H9 (cell line): ENCODE data around the gene SAC3D1. TPM values are rescaled to one million over a fixed set of nuclear protein-coding genes. Genes with fewer than 3 reads are reported as not detected.

Experiments
- DNase-seq: peaks from one replicate; pipeline ENCODE4 v3.0.0-alpha.2; 2017
- H2AFZ ChIP-seq: one replicate; pipeline ENCODE4 v1.6.1; 2013; ENCODE audit warnings: mild to moderate bottlenecking, low read length, control low read depth, moderate library complexity
- H2AK5ac ChIP-seq: 2 replicates; pipeline ENCODE4 v1.6.1; 2013; ENCODE audit warnings: low read length, control low read depth, mixed read lengths; ENCODE audit not compliant: insufficient read length
- H2BK120ac ChIP-seq: one replicate; pipeline ENCODE4 v1.6.1; 2013; ENCODE audit warnings: low read depth, mild to moderate bottlenecking, low read length, control low read depth, inconsistent platforms; ENCODE audit not compliant: poor library complexity, severe bottlenecking
- H2BK12ac ChIP-seq: 2 replicates; pipeline ENCODE4 v1.6.1; 2013; ENCODE audit warnings: low read length, control low read depth, mixed read lengths, low read depth; ENCODE audit not compliant: insufficient read length
- H2BK15ac ChIP-seq: 2 replicates; pipeline ENCODE4 v1.6.1; 2013; ENCODE audit warnings: low read depth, low read length, control low read depth
- H2BK20ac ChIP-seq: one replicate; pipeline ENCODE4 v1.6.1; 2013; ENCODE audit warnings: low read depth, mild to moderate bottlenecking, low read length, control low read depth, inconsistent platforms; ENCODE audit not compliant: poor library complexity, severe bottlenecking
- H2BK5ac ChIP-seq: 2 replicates; pipeline ENCODE4 v1.6.1; 2013; ENCODE audit warnings: low read length, control low read depth, mixed read lengths; ENCODE audit not compliant: insufficient read length
- H3K14ac ChIP-seq: 2 replicates; pipeline ENCODE4 v1.6.1; 2013; ENCODE audit warnings: low read length, control low read depth; ENCODE audit not compliant: insufficient read depth
- H3K18ac ChIP-seq: 2 replicates; pipeline ENCODE4 v1.6.1; 2013; ENCODE audit warnings: low read depth, mild to moderate bottlenecking, mixed read lengths, low read length, control low read depth; ENCODE audit not compliant: insufficient read length
- H3K23ac ChIP-seq: 2 replicates; pipeline ENCODE4 v1.6.1; 2013; ENCODE audit warnings: low read length, control low read depth, mixed read lengths, low read depth; ENCODE audit not compliant: insufficient read length
- H3K23me2 ChIP-seq: 2 replicates; pipeline ENCODE4 v1.6.1; 2013; ENCODE audit warnings: low read depth, mild to moderate bottlenecking, mixed read lengths, low read length, control low read depth; ENCODE audit not compliant: insufficient read length, poor library complexity, severe bottlenecking
- H3K27ac ChIP-seq: 2 replicates; pipeline ENCODE4 v1.5.1; 2013; ENCODE audit warnings: low read length, control low read depth, mixed read lengths, low read depth; ENCODE audit not compliant: insufficient read length
- H3K27me3 ChIP-seq: 2 replicates; pipeline ENCODE4 v1.6.1; 2013; ENCODE audit warnings: low read length, control low read depth, inconsistent platforms; ENCODE audit not compliant: insufficient read depth
- H3K4ac ChIP-seq: 2 replicates; pipeline ENCODE4 v1.6.1; 2013; ENCODE audit warnings: low read depth, mild to moderate bottlenecking, control low read depth, inconsistent platforms, low read length, moderate library complexity
- H3K4me1 ChIP-seq: 2 replicates; pipeline ENCODE4 v1.6.1; 2013; ENCODE audit warnings: low read length, control low read depth, inconsistent platforms; ENCODE audit not compliant: insufficient read depth
- H3K4me2 ChIP-seq: 2 replicates; pipeline ENCODE4 v1.6.1; 2013; ENCODE audit warnings: low read length, control low read depth, mixed read lengths; ENCODE audit not compliant: insufficient read length, insufficient read depth
- H3K56ac ChIP-seq: 2 replicates; pipeline ENCODE4 v1.6.1; 2013; ENCODE audit warnings: low read depth, mild to moderate bottlenecking, mixed read lengths, low read length, control low read depth; ENCODE audit not compliant: insufficient read length
- H3K79me1 ChIP-seq: 2 replicates; pipeline ENCODE4 v1.6.1; 2013; ENCODE audit warnings: low read depth, mild to moderate bottlenecking, moderate library complexity, low read length, control low read depth, inconsistent platforms; ENCODE audit not compliant: insufficient read depth, poor library complexity, severe bottlenecking
- H3K79me2 ChIP-seq: 2 replicates; pipeline ENCODE4 v1.6.1; 2013; ENCODE audit warnings: low read length, control low read depth, inconsistent platforms; ENCODE audit not compliant: insufficient read depth
- H3K9ac ChIP-seq: 2 replicates; pipeline ENCODE4 v1.6.1; 2013; ENCODE audit warnings: low read length, control low read depth, mixed read lengths; ENCODE audit not compliant: insufficient read length; ENCODE audit errors: extremely low read depth
- H3K9me3 ChIP-seq: one replicate; pipeline ENCODE4 v1.6.1; 2013; ENCODE audit warnings: low read depth, low read length, inconsistent platforms; ENCODE audit not compliant: control insufficient read depth
- H3T11ph ChIP-seq: one replicate; pipeline ENCODE4 v1.6.1; 2013; ENCODE audit warnings: mild to moderate bottlenecking, low read length, control low read depth, inconsistent platforms
- H4K20me1 ChIP-seq: one replicate; pipeline ENCODE4 v1.6.1; 2013; ENCODE audit not compliant: control insufficient read depth, insufficient read length, insufficient read depth
- H4K5ac ChIP-seq: 2 replicates; pipeline ENCODE4 v1.6.1; 2013; ENCODE audit warnings: low read depth, mild to moderate bottlenecking, mixed read lengths, low read length, control low read depth; ENCODE audit not compliant: insufficient read length
- H4K8ac ChIP-seq: replicated peaks from 2 replicates; pipeline ENCODE4 v1.6.1; 2013; ENCODE audit warnings: low read length, control low read depth, mixed read lengths, low read depth; ENCODE audit not compliant: insufficient read length
- H4K91ac ChIP-seq: 2 replicates; pipeline ENCODE4 v1.6.1; 2013; ENCODE audit warnings: low read depth, mild to moderate bottlenecking, moderate library complexity, mixed read lengths, low read length, control low read depth; ENCODE audit not compliant: insufficient read length
- H3K27ac Mint-ChIP-seq, 3 experiments: 2 replicates in 2 of 3; 3 replicates in 1 of 3; pipeline ENCODE4 v1.8.0; 2020 to 2021; ENCODE audit warnings: mixed read lengths in 3 of 3, mild to moderate bottlenecking in 1 of 3, moderate library complexity in 1 of 3
- H3K27me3 Mint-ChIP-seq: 2 replicates; pipeline ENCODE4 v1.8.0; 2021; ENCODE audit warnings: low read depth, mild to moderate bottlenecking, moderate library complexity, mixed read lengths
- H3K36me3 Mint-ChIP-seq, 3 experiments: 2 replicates in 2 of 3; 3 replicates in 1 of 3; pipeline ENCODE4 v1.8.0; 2020 to 2021; ENCODE audit warnings: low read depth in 3 of 3, mixed read lengths in 3 of 3; ENCODE audit not compliant: insufficient read depth in 1 of 3
- H3K4me1 Mint-ChIP-seq, 2 experiments: 2 replicates each; pipeline ENCODE4 v1.8.0; 2020; ENCODE audit warnings: mixed read lengths in 2 of 2
- H3K4me3 Mint-ChIP-seq, 2 experiments: 2 replicates in 1 of 2; 3 replicates in 1 of 2; pipeline ENCODE4 v1.8.0; 2020 to 2021; ENCODE audit warnings: mild to moderate bottlenecking in 2 of 2, mixed read lengths in 2 of 2, moderate library complexity in 1 of 2
- H3K9me3 Mint-ChIP-seq, 2 experiments: 2 replicates in 1 of 2; 3 replicates in 1 of 2; pipeline ENCODE4 v1.8.0; 2020; ENCODE audit warnings: mild to moderate bottlenecking in 2 of 2, mixed read lengths in 2 of 2, moderate library complexity in 1 of 2
- CTCF ChIP-seq: fragments of 200-600 bp; sonication (generic); conservative IDR thresholded peaks from 3 replicates; pipeline ENCODE4 v1.8.0; 2021; ENCODE audit warnings: antibody characterized with exemption, mild to moderate bottlenecking
- WGBS: extraction: QIAGEN DNeasy Blood & Tissue Kit; methylation state at CpG from one replicate; pipeline ENCODE4 v1.1.7; 2013; ENCODE audit warnings: missing lambda C conversion rate, low lambda C conversion rate, mixed read lengths; ENCODE audit not compliant: insufficient read length; ENCODE audit errors: extremely low coverage; 5-methylcytosine and 5-hydroxymethylcytosine counted together
- total RNA-seq: library from RNA; stranded (reverse); gene quantifications from 2 replicates; pipeline ENCODE4 v1.2.1, GENCODE V29; 2021

SAC3D1 gene
- total RNA-seq, 1 experiment from 2014 or later, result 20.7 TPM

GRCh38 chr11:65083834-65084597 lies 43.0 kb downstream of the SAC3D1 start, which contains the start of the genes CDCA5 and ZFPL1:
TSS of gene CDCA5 (minus strand) at chr11:65084040. CDS start at chr11:65083978, 62 bp downstream.
TSS of gene ZFPL1 (plus strand) at chr11:65084222. CDS start at chr11:65084699, 477 bp downstream.
- peak within 1 kb of the TSS; percentile 79 for H3K27ac ChIP-seq
- H4K5ac ChIP-seq, result peak within 1 kb of the TSS; percentile 37
- peaks cover 12% of the 10 kb centered on the region for H3K23me2 ChIP-seq
- peaks cover 26 to 66% (median 65%) of the 10 kb centered on the region in 3 experiments for H3K36me3 Mint-ChIP-seq
- H3K4me3 Mint-ChIP-seq, result peak within 1 kb of the TSS; percentile 97 to 99
- DNase-seq, result peak; percentile 96
- H3K14ac ChIP-seq, result peak within 1 kb of the TSS; percentile 95
- no peak within 1 kb of the TSS for H2BK5ac ChIP-seq
- peaks cover 4% of the 10 kb centered on the region for H3K79me1 ChIP-seq
- H2BK20ac ChIP-seq, result no peak within 1 kb of the TSS
- no peak within 1 kb of the TSS for H2BK120ac ChIP-seq
- H2AFZ ChIP-seq, result no peak within 1 kb of the TSS
- peaks cover 14 to 16% of the 10 kb centered on the region in 2 experiments for H3K4me1 Mint-ChIP-seq
- no peak within 1 kb of the TSS for H3K23ac ChIP-seq
- WGBS, result no CpG with 5 or more reads among the region's 79 CpGs
- H3K56ac ChIP-seq, result no peak within 1 kb of the TSS
- peak within 1 kb of the TSS; percentile 96 for H3K18ac ChIP-seq
- H4K20me1 ChIP-seq, result peaks cover 3% of the 10 kb centered on the region
- H4K8ac ChIP-seq, result no peak within 1 kb of the TSS
- H3K79me2 ChIP-seq, result peaks cover 8% of the 10 kb centered on the region; the same call in 1 of the 2 replicates
- no peaks in the 10 kb centered on the region for H3K27me3 Mint-ChIP-seq
- H2BK12ac ChIP-seq, result no peak within 1 kb of the TSS
- TF ChIP-seq CTCF, result no peak
- peak within 1 kb of the TSS; percentile 98 to 100 (median 99) for H3K27ac Mint-ChIP-seq
- no peaks in the 10 kb centered on the region for H3K9me3 ChIP-seq
- peak within 1 kb of the TSS; percentile 93 for H3K9ac ChIP-seq
- H2BK15ac ChIP-seq, result no peak within 1 kb of the TSS
- no peak within 1 kb of the TSS for H4K91ac ChIP-seq
- no peak within 1 kb of the TSS for H2AK5ac ChIP-seq
- no peaks in the 10 kb centered on the region for H3K4me1 ChIP-seq
- no peak within 1 kb of the TSS; the same call in 1 of the 2 replicates for H3K4ac ChIP-seq
- H3K27me3 ChIP-seq, result no peaks in the 10 kb centered on the region
- H3T11ph ChIP-seq, result no peak within 1 kb of the TSS
- peak within 1 kb of the TSS; percentile 79 for H3K4me2 ChIP-seq
- H3K9me3 Mint-ChIP-seq, result no peaks in the 10 kb centered on the region; a peak in 1 of 5 replicates
